GM21529 (cell line): ENCODE measurements around the gene ADAMTS13.

Experiments used
- ATAC-seq: cut with Tn5 transposase; IDR thresholded peaks from one replicate; pipeline ENCODE4 v1.9.1; 2021; ENCODE audit not compliant: unreplicated experiment

Gene ADAMTS13

DNA sequence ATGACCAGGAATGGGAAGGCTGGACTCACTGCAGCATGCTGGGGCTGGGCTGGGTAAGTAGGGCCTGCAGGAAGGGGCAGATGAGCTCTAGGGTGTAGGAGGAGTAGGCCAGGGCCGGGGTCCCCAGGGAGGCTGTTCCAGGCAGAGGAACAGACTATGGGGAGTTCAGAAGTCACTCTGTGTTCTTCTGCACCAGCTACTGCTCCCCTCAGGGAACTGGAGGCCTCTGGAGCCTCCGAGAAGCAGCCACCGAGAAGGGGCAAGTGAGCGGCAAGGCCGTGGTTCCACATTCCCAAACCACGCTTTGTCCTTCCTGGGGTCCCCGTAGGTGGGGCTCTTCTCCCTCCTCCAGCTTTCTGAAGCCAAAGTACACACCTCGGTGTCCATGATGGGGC, 65.2 kb downstream of the ADAMTS13 start:
- no peak for ATAC-seq

GRCh38 chr9:133488686-133489252, 66.6 kb downstream of the ADAMTS13 start:
- ATAC-seq: no peak

GRCh38 chr9:133489253-133490190, 67.4 kb downstream of the ADAMTS13 start:
- ATAC-seq: no peak

DNA sequence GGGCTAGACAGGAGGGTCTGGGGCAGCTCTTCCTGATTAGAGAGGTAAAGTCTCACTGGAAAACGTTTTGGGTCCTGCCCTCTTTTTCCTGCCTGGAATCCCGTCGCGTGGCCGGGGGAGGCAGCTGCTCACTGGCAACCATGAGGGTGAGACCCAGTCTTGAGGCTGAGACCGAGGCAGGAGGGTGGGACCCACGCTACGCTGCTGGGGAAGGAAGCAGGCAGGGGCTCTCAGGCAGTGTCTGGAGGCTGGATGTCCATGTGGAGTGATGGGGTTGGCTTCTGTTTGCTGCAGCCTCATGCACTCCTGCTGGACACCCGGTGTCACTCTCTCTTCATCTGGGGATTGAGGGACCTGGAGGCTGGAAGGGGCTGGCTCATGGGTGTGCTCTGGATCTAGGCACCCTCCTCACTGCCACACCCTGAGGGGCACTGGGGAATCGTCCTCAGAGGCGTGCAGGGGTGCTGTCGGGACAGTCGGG, 68.1 kb downstream of the ADAMTS13 start:
- ATAC-seq: no peak

DNA sequence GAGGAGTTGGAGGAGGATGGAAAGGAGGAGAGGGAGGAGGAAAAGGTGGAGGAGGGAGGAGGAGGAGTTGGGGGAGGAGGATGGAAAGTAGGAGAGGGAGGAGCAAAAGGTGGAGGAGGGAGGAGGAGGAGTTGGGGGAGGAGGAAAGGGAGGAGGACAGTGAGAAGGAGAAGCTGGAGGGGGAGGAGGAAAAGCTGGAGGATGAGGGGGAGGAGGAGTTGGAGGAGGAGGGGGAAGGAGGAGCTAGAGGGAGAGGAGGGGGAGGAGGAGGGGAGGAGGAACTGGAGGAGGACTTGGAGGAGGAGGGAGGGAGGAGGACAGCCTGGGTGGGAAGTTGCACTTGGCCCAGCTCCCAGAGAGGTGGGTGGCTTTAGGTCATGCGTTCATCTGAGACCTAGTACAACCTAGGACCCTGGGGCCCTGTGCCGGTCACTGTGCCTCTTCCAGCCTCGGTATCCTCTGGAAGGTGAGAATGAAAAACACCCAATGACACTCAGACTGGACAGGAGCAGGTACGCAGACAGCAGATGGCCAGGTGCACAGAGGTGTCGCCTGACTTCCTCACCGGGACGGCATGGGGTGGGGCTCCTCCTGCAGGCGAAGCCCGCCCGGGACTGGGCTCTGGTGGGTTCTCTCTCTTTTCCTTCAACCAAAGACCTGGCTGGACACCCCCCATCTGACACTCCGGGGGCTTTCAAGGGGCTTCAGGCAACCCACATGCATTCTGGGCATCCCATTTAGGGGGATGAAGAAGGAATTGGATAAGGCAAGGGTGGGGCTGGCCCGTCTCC, 68.9 kb downstream of the ADAMTS13 start:
- no peak for ATAC-seq

GRCh38 chr9:133491656-133491925, 69.4 kb downstream of the ADAMTS13 start:
- no peak for ATAC-seq

DNA sequence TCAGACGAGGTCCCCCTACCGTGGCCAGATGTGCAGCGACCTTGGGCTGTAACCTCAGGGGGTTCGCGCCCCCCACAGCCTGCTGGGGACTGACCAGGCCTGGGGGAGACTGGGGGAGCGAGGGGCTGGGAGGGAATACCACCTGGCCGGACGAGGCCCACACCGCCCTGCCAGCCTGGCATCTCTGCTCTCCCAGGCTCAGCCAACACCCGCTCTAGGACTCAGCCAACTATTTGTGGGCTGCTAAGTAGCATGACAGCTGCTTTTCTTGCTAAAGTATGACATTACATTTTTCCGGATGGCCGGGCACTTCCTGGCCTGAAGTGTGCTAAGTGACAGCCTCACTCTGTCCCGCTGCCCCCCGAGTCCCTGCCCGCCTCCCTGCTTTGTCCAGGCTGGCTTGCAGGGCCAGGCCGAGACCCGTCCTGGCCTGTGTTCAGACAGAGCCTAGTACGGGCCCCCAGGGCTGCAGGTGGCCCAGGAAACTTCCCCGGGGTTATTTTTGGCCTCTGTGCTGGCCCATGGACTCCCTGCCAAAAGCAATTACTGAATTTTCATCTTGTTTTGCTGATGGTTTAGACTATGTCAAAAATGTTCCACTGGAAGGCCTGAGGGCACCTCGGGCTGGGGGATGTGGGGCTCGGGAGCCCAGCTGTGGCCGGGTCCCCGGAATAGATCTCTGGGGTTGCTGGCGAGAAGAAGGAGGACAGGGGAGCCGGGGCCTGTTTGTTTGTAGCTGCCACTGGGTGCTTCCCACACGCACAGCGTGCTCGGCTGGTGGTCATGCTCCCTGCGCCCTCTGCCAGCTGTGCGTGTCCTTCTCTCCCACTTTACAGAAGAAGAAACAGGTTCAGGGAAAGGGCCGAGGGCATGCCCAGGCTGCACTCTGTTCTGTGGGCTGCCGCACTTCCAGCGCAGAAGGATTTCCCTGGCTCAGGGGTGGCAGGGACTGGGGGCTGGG, 70.2 kb downstream of the ADAMTS13 start:
- no peak for ATAC-seq

DNA sequence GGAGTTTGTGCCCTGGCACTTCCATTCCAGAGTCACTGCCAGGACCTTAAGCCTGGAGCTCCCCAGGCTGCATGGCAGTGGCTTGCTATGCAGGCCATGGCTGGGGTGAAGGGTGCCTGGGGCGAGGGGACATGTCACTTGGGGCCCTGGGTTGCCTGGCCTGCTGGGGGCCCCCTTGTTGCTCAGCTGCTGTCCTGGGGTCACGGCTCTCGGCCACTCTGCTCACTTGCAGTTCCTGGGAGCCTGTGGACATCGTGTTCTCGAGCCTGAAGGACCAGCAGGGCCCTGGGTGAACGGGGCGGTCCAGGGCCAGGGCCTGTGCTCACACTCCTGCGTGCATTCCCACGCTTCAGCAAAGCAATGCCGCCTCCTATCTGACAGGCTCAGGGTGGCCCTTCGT, 71.3 kb downstream of the ADAMTS13 start:
- no peak for ATAC-seq

DNA sequence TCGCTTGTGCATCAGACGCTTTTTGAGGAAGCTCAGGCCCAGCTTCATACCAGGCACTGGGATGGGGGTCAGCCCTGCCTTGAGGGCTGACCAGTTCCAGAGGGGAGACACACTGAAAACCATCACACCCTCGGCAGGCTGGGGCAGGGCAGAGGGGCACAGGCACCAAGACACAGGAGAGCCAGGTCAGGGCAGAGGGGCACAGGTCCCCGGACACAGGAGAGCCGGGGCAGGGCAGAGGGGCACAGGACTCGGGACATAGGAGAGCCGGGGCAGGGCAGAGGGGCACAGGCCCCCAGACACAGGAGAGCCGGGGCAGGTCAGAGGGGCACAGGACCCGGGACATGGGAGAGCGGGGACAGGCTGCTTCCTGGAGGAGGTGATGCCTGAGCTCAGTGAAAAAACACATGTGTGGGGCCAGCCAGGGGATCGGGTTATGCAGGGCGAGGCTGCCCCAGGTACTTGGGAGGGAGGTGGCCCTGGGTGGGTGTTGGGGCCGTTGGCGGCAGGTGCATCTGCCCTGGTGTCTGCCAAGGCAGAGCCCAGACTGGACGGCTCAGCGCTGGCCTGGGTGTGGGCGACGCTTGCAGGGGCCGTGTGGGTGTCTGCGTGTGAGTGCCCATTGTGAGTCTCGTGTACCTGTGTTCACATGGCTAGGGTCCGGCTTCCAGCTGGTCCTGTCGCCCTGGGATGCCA, 71.8 kb downstream of the ADAMTS13 start:
- no peak for ATAC-seq

GRCh38 chr9:133494636-133495326, 72.6 kb downstream of the ADAMTS13 start:
- ATAC-seq: no peak

DNA sequence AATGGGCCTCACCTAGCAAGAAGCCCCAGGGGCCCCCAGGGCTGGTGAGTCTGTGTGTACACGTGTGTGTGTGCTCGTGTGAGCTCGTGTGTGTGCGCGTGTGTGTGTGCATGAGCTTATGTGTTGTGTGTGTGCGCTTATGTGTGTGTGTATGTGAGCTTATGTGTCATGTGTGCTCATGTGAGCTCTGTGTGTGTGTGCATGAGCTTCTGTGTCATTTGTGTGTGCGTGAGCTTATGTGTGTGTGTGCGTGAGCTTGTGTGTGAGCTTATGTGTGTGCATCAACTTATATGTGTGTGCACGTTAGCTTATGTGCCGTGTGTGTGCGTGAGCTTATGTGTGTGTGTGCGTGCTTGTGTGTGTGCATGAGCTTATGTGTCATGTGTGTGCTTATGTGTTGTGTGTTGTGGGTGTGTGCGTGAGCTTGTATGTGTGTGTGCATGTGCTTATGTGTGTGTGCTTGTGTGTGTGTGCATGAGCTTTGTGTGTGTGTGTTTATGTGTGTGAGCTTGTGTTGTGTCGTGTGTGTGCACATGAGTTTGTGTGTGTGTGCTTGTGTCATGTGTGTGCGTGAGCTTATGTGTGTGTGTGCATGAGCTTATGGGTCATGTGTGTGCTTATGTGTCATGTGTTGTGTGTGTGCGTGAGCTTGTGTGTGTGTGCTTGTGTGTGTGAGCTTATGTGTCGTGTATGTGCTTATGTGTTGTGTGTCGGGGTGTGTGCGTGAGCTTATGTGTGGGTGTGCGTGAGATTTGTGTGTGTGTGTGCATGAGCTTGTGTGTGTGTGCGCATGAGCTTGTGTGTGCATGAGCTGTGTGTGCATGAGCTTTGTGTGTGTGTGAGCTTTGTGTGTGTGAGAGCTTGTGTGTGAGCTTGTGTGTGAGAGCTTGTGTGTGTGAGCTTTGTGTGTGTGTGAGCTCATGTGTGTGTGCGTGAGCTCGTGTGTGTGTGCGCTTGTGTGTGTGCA, 73.4 kb downstream of the ADAMTS13 start:
- ATAC-seq: no peak

- ATAC-seq: no peak
These were observed 75.0 kb downstream of the ADAMTS13 start for GRCh38 chr9:133496861-133497842.

DNA sequence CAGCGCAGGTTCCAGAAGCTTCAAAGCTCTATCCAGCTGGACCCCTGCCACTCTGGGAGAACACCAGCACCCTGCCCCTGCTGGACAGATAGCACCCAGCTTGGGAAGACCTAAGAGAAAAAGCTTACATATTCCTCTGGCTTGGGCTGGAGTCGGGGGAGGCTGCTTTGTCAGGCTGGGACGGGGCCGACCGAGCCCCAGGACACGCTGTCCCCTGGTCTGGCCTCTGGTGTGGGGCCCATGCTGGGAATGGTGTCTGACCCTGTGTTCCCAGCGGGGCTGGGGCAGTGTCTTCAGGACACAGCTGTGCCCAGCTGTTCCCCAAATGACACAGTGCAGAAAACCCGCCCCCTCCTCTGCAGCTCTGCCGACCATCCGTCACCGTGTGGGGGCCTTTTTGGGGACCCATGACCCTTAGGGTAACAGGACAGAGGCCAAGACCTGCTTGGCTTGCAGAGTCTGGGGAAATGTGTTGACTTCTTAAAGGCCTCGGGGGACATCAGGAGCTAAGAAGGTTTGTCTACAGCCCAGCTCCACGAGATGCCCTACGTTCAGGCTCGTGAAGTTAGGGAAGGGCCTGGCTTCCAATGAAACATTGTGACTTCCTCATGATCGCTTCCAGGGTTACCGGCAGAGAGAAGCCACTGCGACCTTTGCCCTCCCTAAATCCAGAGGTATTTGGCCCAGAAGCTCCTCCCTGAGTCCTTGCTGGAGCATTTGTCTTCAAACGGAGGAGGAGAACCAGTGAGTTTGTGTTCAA, 77.1 kb downstream of the ADAMTS13 start:
- ATAC-seq: no peak

GRCh38 chr9:133499892-133500270, 77.7 kb downstream of the ADAMTS13 start:
- ATAC-seq: no peak

DNA sequence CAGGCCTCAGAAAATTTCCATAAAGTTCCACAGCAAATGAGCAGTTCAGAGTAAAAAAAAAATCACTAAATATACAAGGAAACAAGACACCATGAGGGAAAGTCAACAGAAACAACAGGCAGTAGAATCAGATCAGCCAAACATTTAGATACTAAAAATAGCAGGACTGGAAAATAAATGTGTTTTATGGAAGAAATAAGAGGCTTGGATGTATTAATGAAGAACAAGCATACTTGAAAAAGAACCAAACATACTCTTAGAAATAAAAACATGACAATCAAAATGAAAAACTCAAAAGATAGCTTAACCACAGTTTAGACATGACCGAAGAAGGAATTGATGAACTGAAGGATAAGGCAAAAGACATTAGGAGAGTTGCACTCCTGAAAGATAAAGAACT, 79.9 kb downstream of the ADAMTS13 start:
- no peak for ATAC-seq

DNA sequence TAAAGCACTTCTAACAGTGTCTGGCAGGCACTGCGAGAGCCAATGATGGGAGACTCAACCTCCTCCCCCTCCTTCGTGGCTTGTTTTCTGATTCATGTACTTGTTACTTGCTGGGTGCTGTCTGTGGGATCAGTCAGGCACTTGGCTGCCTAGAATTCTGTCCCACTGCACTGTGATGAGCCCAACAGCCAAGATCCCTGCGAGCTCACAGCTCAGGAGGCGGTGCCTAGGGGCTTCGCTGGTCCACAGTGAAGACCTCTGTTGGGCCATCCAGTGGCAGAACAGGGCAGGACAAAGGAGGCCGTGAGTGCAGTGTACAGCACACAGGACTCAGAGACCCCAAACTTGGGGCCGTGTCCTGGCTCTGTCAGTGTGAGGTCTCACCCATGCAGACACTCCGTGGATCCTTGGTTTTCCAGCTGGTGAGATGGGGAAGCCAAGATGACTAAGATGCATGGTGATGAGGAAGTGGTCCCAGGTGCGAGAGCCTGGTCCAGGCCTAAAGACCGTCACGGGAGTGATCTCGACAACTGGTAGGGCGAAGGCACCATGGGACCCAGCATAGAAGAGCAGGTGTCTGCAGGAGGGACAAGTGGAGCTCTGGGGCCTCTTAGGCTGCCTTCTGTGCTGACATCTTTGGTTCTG, 83.1 kb downstream of the ADAMTS13 start:
- no peak for ATAC-seq
